Type B pancreatic cell (in vitro differentiated cells): ENCODE results near the gene FRZB. TPM values are rescaled to one million over a fixed set of nuclear protein-coding genes. Genes with fewer than 3 reads are reported as not detected.

ENCODE experiments used
- DNase-seq: peaks from one replicate; pipeline ENCODE4 v3.0.0; 2021; ENCODE audit warnings: mixed read lengths; ENCODE audit not compliant: unreplicated experiment; ENCODE audit errors: extremely low spot score
- H3K27ac Mint-ChIP-seq: 2 replicates; pipeline ENCODE4 v1.8.0; 2021; ENCODE audit warnings: mild to moderate bottlenecking, mixed read lengths
- H3K27me3 Mint-ChIP-seq: 2 replicates; pipeline ENCODE4 v1.8.0; 2021; ENCODE audit warnings: mixed read lengths
- H3K36me3 Mint-ChIP-seq: 2 replicates; pipeline ENCODE4 v1.8.0; 2021; ENCODE audit warnings: mixed read lengths
- H3K4me1 Mint-ChIP-seq: one replicate; pipeline ENCODE4 v1.8.0; 2021; ENCODE audit warnings: mixed read lengths; ENCODE audit not compliant: unreplicated experiment
- H3K4me3 Mint-ChIP-seq: 2 replicates; pipeline ENCODE4 v1.8.0; 2021; ENCODE audit warnings: mild to moderate bottlenecking, mixed read lengths
- H3K9me3 Mint-ChIP-seq: 2 replicates; pipeline ENCODE4 v1.8.0; 2021; ENCODE audit warnings: mixed read lengths
- total RNA-seq: library from RNA; stranded (reverse); gene quantifications from 2 replicates; pipeline ENCODE4 v1.2.1, GENCODE V29; 2021; ENCODE audit warnings: low replicate concordance
- TF ChIP-seq, protein P1 (sequence below): fragments of 200-600 bp; sonication (generic); conservative IDR thresholded peaks from 2 replicates; pipeline ENCODE4 v1.5.0; 2021; ENCODE audit warnings: antibody characterized with exemption, mild to moderate bottlenecking

The FRZB gene
- total RNA-seq, 1 donor from 2014 or later: 17.1 TPM

DNA sequence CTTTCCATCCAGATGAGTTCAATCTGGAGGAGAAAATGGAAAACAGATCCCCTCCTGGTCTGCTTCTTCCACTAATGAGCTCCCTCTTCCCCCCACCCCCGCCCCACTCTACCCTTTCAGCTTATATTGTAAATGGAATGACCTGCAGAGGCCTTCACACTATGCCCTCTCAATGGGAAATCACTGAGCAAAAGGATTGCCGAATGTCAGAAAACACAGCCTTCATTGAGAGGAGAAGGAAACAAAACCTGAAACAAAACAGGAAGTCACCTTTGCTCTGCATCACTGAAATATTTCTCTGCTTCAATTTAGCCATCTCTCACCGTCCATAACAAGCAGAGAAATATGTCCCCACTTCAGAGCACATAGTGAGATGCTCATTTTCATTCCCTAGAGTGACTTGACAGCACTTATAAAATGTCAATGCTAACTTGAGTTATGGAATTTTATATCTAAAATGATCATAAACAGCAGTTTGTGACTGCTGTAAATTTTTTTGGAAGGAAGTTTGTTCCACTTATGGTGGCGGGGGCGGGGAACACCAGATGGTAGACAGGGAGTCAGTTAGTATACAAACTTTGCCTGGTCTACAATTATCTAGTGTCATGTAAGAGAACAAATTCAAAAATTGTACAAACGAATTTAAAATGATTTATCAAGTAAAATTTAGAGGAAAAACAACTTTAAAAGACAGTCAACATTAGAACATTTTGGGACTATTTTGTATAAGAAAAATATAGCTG, 1.8 kb upstream of the FRZB start:
- Mint-ChIP-seq H3K27ac (no peak overlapping the region), H3K36me3 (no peaks in the 10 kb centered on the region), H3K27me3 (peaks cover 49% of the 10 kb centered on the region), H3K4me3 (peak overlapping the region; percentile 87), H3K4me1 (peaks cover 33% of the 10 kb centered on the region), H3K9me3 (no peaks in the 10 kb centered on the region)
- TF ChIP-seq, protein P1, sequence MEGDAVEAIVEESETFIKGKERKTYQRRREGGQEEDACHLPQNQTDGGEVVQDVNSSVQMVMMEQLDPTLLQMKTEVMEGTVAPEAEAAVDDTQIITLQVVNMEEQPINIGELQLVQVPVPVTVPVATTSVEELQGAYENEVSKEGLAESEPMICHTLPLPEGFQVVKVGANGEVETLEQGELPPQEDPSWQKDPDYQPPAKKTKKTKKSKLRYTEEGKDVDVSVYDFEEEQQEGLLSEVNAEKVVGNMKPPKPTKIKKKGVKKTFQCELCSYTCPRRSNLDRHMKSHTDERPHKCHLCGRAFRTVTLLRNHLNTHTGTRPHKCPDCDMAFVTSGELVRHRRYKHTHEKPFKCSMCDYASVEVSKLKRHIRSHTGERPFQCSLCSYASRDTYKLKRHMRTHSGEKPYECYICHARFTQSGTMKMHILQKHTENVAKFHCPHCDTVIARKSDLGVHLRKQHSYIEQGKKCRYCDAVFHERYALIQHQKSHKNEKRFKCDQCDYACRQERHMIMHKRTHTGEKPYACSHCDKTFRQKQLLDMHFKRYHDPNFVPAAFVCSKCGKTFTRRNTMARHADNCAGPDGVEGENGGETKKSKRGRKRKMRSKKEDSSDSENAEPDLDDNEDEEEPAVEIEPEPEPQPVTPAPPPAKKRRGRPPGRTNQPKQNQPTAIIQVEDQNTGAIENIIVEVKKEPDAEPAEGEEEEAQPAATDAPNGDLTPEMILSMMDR: no peak
- DNase-seq: no peak

DNA sequence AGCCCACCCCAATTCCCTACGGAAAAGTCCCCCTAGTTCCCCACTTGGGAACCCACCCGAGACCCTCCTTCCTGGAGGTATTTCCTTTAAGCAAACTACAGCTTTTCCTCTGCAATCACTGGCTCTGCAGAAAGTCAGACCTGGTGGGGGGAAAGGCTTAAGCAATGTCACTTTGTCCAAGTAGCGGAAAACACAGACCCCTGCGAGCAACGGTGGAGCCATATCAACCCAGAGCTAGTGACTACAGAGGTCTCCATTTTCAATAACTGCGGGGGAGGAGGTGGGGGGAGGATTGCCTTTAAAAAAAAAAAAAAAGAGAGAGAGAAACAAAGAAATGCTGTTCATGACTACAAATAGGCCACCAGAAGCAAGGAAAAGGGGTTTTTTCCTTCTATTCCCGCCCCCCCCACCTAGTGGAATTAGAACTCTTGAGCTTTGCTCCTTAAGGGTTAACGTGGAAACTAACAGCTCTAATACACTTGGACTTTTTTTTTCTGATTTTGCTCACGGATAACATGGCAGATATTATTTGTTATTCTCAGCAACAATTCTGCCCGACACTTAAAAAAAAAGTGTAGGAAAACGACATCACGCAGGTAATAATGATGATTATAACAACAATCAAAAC, 1.1 kb upstream of the FRZB start:
- Mint-ChIP-seq H3K4me1 (peaks cover 36% of the 10 kb centered on the region), H3K4me3 (peak overlapping the region; percentile 87), H3K9me3 (no peaks in the 10 kb centered on the region), H3K27me3 (peaks cover 49% of the 10 kb centered on the region), H3K36me3 (no peaks in the 10 kb centered on the region), H3K27ac (no peak overlapping the region)
- TF ChIP-seq, protein P1: no peak
- DNase-seq: no peak

DNA sequence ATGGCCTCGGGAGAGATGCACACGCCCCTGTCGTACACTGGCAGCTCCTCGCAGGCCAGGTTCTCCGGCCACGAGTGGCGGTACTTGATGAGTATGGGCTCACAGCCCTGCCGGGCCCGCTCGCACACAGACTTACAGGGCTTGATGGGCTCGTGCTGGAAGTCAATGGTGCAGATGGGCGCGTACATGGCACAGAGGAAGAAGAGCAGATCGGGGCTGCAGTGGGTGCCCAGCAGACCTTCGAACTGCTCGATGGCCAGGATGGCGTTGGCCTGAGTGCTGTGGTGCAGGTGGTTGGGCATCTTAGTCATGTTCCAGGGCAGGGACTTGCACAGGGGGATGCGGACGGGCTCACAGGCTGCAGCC, 359 bp downstream of the FRZB start:
- H3K27ac Mint-ChIP-seq: no peak overlapping the region
- H3K4me3 Mint-ChIP-seq: peak overlapping the region; percentile 87

DNA sequence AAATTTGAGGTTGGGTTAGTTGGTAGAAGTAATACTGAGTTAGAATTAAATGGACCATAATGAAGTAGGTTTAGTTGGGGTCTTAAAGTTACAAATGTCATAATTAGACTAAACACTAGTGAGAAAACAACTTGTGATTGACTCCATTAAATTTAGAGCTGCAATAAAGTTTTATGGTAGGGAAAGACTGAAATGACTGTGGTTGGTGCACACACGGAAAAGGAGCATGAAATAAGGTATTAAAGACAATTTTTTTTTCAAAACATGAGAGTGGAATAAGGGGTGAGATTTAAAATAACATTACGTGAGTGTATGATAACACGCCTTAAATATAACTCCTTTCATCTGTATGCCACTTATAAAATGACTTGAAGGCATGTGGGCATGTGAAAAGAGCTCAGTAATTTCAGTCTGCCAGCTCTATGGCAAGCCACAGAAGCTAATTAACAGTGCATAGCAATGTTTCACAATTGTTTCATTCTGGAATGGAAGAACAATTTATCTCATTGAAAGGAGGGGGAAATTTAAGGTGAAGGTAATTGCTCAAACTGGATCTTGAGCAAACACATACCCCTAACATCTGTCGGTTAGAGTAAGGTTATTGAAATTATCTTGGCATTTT, 1.4 kb downstream of the FRZB start:
- Mint-ChIP-seq H3K9me3 (no peaks in the 10 kb centered on the region), H3K27ac (no peak overlapping the region), H3K4me3 (peak overlapping the region; percentile 87), H3K36me3 (no peaks in the 10 kb centered on the region), H3K4me1 (peaks cover 42% of the 10 kb centered on the region), H3K27me3 (peaks cover 53% of the 10 kb centered on the region)
- no peak for DNase-seq
- TF ChIP-seq, protein P1: no peak

More for the DNA sequence above, 359 bp downstream of the FRZB start:
- Mint-ChIP-seq H3K9me3 (no peaks in the 10 kb centered on the region), H3K36me3 (no peaks in the 10 kb centered on the region), H3K4me1 (peaks cover 42% of the 10 kb centered on the region), H3K27me3 (peaks cover 53% of the 10 kb centered on the region)
- TF ChIP-seq, protein P1: no peak
- no peak for DNase-seq

DNA sequence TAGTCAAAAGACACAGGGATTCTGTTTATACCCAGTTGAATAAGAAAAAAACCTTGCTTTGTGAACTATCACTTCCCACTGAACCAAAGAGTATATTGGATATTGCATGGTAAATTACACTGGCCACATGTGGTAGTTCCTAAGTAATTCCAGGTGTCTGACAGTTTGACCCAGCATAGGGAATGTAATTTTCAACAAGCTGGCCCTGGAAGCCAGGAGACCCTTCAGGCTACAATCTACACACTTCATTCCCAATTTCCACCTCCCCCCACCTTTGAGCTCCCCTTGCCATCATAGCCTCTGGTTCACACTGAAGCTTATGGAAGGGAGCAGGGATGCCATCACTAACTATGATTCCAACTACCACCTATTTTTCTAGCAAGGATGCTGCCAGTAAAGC, 2.8 kb downstream of the FRZB start:
- Mint-ChIP-seq H3K27ac (no peak overlapping the region), H3K4me3 (peak overlapping the region; percentile 87), H3K4me1 (peaks cover 40% of the 10 kb centered on the region), H3K9me3 (no peaks in the 10 kb centered on the region), H3K36me3 (no peaks in the 10 kb centered on the region), H3K27me3 (peaks cover 49% of the 10 kb centered on the region)
- TF ChIP-seq, protein P1: no peak
- DNase-seq: no peak
